ENCODE measurements around the gene RPA1.

GRCh38 chr17:1875597-1875996 is 45.8 kb downstream of the RPA1 start:
- TF ChIP-seq, protein P1, sequence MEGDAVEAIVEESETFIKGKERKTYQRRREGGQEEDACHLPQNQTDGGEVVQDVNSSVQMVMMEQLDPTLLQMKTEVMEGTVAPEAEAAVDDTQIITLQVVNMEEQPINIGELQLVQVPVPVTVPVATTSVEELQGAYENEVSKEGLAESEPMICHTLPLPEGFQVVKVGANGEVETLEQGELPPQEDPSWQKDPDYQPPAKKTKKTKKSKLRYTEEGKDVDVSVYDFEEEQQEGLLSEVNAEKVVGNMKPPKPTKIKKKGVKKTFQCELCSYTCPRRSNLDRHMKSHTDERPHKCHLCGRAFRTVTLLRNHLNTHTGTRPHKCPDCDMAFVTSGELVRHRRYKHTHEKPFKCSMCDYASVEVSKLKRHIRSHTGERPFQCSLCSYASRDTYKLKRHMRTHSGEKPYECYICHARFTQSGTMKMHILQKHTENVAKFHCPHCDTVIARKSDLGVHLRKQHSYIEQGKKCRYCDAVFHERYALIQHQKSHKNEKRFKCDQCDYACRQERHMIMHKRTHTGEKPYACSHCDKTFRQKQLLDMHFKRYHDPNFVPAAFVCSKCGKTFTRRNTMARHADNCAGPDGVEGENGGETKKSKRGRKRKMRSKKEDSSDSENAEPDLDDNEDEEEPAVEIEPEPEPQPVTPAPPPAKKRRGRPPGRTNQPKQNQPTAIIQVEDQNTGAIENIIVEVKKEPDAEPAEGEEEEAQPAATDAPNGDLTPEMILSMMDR (IDR thresholded peaks at IDR 0.05), result no peak
- TF ChIP-seq POLR2A (IDR thresholded peaks at IDR 0.05), result no peak

Measured in uterus (tissue), 2 donors.